Ovary (tissue), 9 donors: ENCODE results near the gene PNPLA5. TPM values are rescaled to one million over a fixed set of nuclear protein-coding genes. Genes with fewer than 3 reads are reported as not detected.
A peak's percentile ranks its signal among the peaks of the same experiment; 100 is the strongest.

Source experiments
- DNase-seq, 5 donors: peaks; one replicate each; pipeline ENCODE4 v3.0.0-alpha.2; 2019 to 2020
- H3K27ac ChIP-seq, 2 donors: fragments of 200-600 bp; one replicate each; pipeline versions ENCODE4 v1.5.1 to v1.8.0; 2019 to 2022
- H3K27me3 ChIP-seq: fragments of 200-600 bp; one replicate; pipeline ENCODE4 v1.8.0; 2022
- H3K36me3 ChIP-seq: fragments of 200-600 bp; sonication (generic); one replicate; pipeline ENCODE4 v1.5.1; 2019
- H3K4me1 ChIP-seq: one replicate; pipeline ENCODE4 v1.8.1; 2013; ENCODE audit warnings: mild to moderate bottlenecking, moderate library complexity; ENCODE audit not compliant: insufficient read depth
- H3K4me3 ChIP-seq: fragments of 200-600 bp; sonication (generic); one replicate; pipeline ENCODE4 v1.5.1; 2017
- H3K9me3 ChIP-seq, 2 donors: fragments of 200-600 bp in 1 of 2; sonication (generic) in 1 of 2; one replicate each; pipeline versions ENCODE4 v1.5.1 to v1.8.1; 2013 to 2019; ENCODE audit warnings: mild to moderate bottlenecking in 1 of 2, moderate library complexity in 1 of 2
- EP300 ChIP-seq: sonication (generic); formaldehyde crosslinking; IDR thresholded peaks from one replicate; pipeline ENCODE4 v1.6.1; 2017; ENCODE audit warnings: antibody characterized with exemption
- POLR2A ChIP-seq: fragments of 450-650 bp; IDR thresholded peaks from one replicate; pipeline ENCODE4 v1.6.1; 2017; ENCODE audit warnings: antibody characterized with exemption, mild to moderate bottlenecking, moderate library complexity
- WGBS, 3 donors: extraction: QIAGEN DNeasy Blood & Tissue Kit in 1 of 3; methylation state at CpG; one replicate each; pipeline versions ENCODE4 v1.1.5 to v1.1.7; 2013 to 2017; 5-methylcytosine and 5-hydroxymethylcytosine counted together
- intact Hi-C, 4 donors: fragments of 100-400 bp; cut with DNase I; formaldehyde crosslinking; loops; one replicate each; pipeline versions ENCODE4 v1.11.0 to v1.15.1; 2022 to 2023
- polyA plus RNA-seq, 2 donors: library from polyadenylated mRNA; stranded (reverse); fragments of 200-250 nt in 1 of 2; fragments of 350-450 nt in 1 of 2; fragmentation: Illumina TruSeq in 1 of 2; extraction: RNeasy Lipid Tissue Mini Kit (QIAGEN cat#74804) in 1 of 2; gene quantifications; one replicate each; pipeline ENCODE4 v1.2.3, GENCODE V29; 2013 to 2014
- total RNA-seq, 7 donors: library from RNA; depleted of rRNA in 2 of 7; stranded (reverse); fragments of >200 nt in 2 of 7; fragmentation: NEBNext Ultra II Directional in 3 of 7; extraction: Animal tissue kit (Norgen Biotek cat#: 25700) in 3 of 7; gene quantifications; one replicate each; pipeline versions ENCODE4 v1.1.0 to v1.2.4, GENCODE V29; 2016 to 2023
- TF ChIP-seq, protein P1 (sequence below), 3 donors: fragments of 450-650 bp in 2 of 3; fragments of 200-600 bp in 1 of 3; IDR thresholded peaks; one replicate each; pipeline versions ENCODE4 v1.5.1 to v1.8.0; 2016 to 2022; ENCODE audit warnings: antibody characterized with exemption in 3 of 3, mild to moderate bottlenecking in 1 of 3
- donor health status: DM: no; HTN: no; CAD: no; lungs with moderate emphysema.
- donor health status: DM: no; HTN: no; CAD: no.
- donor health status: Bipolar disorder and iron deficiency.
- donor health status: DM: yes; HTN: yes; CAD: no.
- donor health status: DM: no; HTN: no; CAD: no.
- donor health status: DM: yes; HTN: yes; CAD: no.

PNPLA5 gene
- total and polyA plus RNA-seq, 9 donors: 0.10 TPM; not detected in 8

DNA sequence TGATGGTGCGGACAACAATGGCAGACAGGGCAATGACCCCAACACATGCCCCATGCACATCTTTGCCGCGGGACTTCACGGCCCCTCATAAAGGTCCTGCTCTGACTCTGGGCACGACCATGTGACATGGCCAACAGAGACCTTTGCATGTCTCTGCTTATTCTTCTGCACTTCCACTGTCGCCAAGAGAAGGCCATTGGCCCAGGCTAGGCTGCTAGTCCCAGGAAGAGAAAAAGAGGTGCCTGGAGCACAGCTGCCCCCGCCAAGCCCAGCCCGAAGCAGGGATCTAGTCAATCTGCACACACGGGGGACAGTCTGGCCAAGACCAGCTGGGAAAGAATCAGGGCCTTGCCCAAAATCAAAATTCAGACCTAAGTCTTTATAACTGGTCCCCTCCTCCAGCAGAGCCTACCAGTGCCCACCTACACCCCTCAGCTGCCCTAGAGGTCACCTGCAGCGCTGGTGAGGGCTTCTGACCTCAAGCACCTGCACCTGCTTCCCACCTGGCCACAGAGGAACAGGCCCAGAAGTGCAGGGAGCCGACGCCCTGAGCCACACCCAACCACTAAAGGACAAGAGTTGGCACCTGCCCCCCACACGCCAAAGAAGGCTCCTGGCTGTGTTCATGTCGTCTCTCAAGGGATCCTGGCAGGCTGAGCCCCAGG, 37.6 kb downstream of the PNPLA5 start:
- Histone ChIP-seq H3K27ac (no peak overlapping the region), H3K9me3 (no peaks in the 10 kb centered on the region), H3K36me3 (no peaks in the 10 kb centered on the region), H3K27me3 (no peaks in the 10 kb centered on the region), H3K4me3 (no peak overlapping the region), H3K4me1 (no peaks in the 10 kb centered on the region)
- 80 to 94% (median 90%) methylated on average over 14 of the region's 14 CpGs for WGBS, 3 donors
- no peak for TF ChIP-seq POLR2A
- TF ChIP-seq, protein P1, sequence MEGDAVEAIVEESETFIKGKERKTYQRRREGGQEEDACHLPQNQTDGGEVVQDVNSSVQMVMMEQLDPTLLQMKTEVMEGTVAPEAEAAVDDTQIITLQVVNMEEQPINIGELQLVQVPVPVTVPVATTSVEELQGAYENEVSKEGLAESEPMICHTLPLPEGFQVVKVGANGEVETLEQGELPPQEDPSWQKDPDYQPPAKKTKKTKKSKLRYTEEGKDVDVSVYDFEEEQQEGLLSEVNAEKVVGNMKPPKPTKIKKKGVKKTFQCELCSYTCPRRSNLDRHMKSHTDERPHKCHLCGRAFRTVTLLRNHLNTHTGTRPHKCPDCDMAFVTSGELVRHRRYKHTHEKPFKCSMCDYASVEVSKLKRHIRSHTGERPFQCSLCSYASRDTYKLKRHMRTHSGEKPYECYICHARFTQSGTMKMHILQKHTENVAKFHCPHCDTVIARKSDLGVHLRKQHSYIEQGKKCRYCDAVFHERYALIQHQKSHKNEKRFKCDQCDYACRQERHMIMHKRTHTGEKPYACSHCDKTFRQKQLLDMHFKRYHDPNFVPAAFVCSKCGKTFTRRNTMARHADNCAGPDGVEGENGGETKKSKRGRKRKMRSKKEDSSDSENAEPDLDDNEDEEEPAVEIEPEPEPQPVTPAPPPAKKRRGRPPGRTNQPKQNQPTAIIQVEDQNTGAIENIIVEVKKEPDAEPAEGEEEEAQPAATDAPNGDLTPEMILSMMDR (IDR thresholded peaks at IDR 0.05): no peak
- TF ChIP-seq EP300: no peak
- peak in 1 of 5 donors; percentile 13 for DNase-seq
- intact Hi-C loops: no loop called here

DNA sequence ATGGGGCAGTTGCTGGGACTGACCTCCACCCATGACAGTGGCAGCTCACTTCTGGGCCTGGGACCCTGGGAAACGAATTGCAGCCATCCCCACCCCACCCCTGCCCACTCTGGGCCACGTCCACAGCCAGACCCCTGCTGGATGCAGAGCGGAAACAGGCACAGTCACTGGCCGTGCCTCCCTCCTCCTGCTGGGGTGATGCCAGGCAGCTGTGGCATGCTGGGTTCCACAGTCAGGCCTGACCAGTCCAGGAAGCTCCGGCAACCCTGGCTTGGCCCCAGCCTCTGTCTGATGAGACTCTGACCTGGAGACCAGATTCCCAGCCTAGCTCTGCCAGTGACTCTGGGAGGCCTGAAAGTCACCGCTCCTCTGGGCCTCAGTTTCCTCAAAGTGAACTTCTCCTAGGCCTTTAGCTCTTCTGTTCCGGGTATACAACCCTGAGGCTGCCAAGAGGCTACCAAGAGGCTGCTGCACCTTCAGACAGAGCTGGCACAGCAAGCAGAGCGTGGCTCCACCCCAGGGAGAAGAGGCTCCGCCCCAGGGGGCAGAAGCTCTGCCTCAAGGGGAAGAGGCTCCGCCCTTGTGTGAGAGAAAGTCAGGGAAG, 38.4 kb downstream of the PNPLA5 start:
- WGBS, 3 donors: 79 to 83% (median 83%) methylated on average over 10 of the region's 10 CpGs
- intact Hi-C loops: no loop called here
- Histone ChIP-seq H3K36me3 (no peaks in the 10 kb centered on the region), H3K9me3 (no peaks in the 10 kb centered on the region), H3K4me1 (no peaks in the 10 kb centered on the region), H3K27ac (no peak overlapping the region), H3K27me3 (no peaks in the 10 kb centered on the region), H3K4me3 (no peak overlapping the region)
- DNase-seq: peak in 1 of 5 donors; percentile 31
- no peak for TF ChIP-seq POLR2A
- TF ChIP-seq, protein P1 (IDR thresholded peaks at IDR 0.05): no peak
- TF ChIP-seq EP300: no peak

DNA sequence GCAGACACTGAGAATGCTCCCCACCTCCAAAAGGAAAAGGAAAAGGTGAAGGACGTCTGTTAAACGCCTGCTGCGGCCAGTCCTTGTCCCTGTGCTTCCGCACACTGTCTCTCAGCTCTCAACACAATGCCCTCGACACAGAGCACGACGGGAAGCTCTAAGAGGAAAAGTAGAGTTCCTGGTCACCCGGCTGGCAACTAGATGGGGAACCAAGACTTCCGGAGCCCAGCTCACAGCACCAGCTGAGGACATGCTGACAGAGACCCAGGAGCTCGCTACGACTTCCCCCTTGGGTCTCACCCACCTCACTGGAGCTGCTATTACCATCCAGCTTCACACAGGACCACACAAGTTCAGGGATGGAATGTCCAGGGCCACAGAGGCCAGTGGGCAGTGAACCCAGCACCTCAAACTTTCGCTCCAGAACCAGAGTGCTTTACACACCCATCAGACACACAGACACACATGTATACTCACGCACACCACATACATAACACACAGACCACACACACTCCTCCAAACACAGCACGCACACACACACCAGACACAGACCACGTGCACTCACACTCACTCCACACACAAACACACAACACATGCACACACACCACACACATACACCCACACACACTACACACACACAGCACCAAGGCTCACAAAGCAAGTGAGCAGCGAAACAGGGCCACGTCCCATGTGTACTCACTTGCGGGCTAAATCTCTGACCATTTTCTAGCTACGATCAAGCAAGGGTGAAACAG, 39.1 kb downstream of the PNPLA5 start:
- WGBS, 3 donors: 84 to 86% (median 85%) methylated on average over 19 of the region's 19 CpGs
- Histone ChIP-seq H3K27me3 (no peaks in the 10 kb centered on the region), H3K4me1 (no peaks in the 10 kb centered on the region), H3K4me3 (no peak overlapping the region), H3K9me3 (no peaks in the 10 kb centered on the region), H3K36me3 (no peaks in the 10 kb centered on the region), H3K27ac (no peak overlapping the region)
- peak in 1 of 5 donors; percentile 21 for DNase-seq
- TF ChIP-seq POLR2A (no peak), EP300 (no peak)
- TF ChIP-seq, protein P1 (IDR thresholded peaks at IDR 0.05): no peak
- intact Hi-C loops: no loop called here

DNA sequence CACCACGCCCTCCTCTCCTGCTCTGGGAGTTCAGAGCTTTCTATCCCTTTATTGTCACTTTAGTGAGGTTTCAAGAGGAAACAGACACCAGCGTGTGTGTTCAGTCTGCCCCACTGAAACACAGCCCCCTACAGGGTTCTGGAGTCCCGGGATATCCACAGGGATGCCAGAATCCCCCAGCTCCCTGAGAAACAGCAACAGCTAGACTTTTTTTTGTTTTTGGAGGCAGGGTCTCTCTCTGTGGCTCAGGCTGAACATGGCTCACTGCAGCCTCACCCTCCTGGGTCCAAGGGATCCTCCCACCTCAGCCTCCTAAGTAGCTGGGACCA, 39.9 kb downstream of the PNPLA5 start:
- Histone ChIP-seq H3K27me3 (no peaks in the 10 kb centered on the region), H3K27ac (no peak overlapping the region), H3K4me3 (no peak overlapping the region), H3K4me1 (no peaks in the 10 kb centered on the region), H3K36me3 (no peaks in the 10 kb centered on the region), H3K9me3 (no peaks in the 10 kb centered on the region)
- TF ChIP-seq POLR2A: no peak
- 71 to 73% (median 72%) methylated on average over 3 of the region's 3 CpGs for WGBS, 3 donors
- intact Hi-C loops: no loop called here
- DNase-seq: no peak
